GM18502 (cell line): ENCODE results near the gene PPP1R37.

ENCODE experiments used
- ATAC-seq: cut with Tn5 transposase; IDR thresholded peaks from one replicate; pipeline ENCODE4 v1.9.1; 2021; ENCODE audit warnings: mild to moderate bottlenecking; ENCODE audit not compliant: unreplicated experiment, poor library complexity

The PPP1R37 gene

DNA sequence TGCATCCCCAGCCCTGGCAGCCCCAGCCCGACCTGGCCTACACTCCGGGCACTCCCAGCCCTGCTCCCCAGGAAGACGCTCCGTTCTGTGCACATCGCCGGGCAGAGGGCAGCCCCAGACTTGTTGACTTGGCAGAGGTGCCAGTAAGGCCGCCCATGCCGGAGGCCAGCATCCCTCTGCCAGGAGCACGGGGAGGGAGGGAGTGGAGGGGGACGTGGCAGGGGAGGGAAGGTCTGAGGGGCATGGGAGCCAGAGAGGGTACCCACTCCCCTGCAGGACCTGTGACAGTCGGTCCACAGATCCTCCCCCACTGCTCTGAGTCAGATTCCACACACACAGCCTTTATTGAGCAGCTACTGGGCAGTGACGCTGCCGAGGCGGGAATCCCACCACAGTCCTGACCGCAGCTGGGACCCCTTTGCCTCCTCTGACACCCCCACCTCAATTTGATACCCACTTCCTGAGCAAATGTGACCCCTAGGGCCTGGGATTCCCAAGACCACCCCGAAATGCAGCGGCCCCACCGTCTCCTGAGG is 69.7 kb downstream of the PPP1R37 start:
- no peak for ATAC-seq

GRCh38 chr19:45163156-45163555 is 70.2 kb downstream of the PPP1R37 start:
- no peak for ATAC-seq

GRCh38 chr19:45163751-45164460 is 70.9 kb downstream of the PPP1R37 start:
- ATAC-seq = no peak

GRCh38 chr19:45164577-45165335 is 71.8 kb downstream of the PPP1R37 start:
- peak; percentile 69 for ATAC-seq

DNA sequence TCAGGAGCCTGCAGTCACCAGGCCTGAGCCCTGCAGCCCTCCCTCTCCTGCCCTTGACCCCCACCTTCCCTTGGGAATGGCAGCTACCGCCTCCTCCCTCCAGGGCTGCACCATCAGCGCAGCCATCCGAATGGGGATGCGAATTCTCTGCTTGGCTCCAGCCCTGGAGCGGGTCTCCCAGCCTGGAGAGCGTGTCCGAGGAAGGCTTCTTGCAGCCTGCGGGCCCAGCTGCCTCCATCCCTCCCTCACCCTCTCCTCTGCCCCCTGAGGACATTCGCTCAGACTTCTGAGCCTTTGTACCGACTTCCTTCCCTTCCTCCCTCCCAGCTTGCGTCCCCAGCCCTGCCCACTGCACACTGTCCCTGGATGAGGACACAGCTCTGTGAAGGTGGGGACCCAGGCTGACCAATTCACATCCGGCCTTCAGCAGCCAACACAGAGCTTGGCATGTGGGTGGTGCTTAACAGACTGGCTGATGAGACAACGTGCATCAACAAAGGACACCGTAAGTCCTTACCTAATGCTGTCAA is 73.8 kb downstream of the PPP1R37 start:
- no peak for ATAC-seq

DNA sequence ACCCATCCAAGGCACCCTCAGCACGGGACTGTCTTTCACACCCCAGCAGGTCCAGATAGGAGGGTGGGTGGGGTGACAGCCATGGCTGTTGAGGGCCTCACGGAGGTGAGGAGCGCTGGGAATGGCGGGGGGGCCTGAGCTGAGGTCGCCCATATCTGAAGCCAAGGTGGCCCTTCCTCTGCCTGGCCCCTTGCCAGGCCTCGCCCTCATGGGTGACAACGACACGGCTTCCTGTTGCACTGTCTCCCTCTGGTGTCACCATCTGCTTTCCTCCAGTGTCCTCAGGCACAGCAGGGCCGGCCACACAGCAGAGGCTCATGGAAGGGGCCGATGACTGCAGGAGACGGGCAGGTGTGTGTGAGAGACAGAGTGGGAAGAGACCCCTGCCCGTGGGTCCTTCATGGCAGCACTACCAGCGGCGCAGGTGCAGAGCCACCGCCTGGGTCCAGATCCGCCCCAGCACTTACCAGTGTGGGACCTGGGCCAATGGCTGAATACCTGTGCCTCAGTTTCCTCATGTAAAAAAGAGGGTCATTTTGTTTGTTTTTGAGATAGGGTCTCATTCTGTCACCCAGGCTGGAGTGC is 75.9 kb downstream of the PPP1R37 start:
- no peak for ATAC-seq

DNA sequence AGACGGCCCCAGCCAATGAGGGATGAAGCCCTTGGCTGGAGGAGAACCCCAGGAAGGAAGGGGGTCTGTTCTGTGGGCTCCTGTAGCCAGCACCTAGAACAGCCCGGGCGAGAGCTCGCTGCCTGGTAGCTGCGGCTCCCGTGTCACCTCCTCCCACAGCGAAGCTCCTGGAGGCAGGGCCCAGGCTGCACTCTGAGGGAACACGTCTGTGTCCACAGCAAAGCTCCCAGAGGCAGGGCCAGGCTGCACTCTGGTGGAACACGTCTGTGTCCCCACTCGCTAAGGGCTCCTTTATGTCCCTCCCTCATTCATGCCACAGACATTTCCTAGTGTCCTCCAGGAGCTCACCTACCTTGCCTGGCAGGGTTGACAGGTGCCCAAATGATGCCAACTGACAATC is 76.6 kb downstream of the PPP1R37 start:
- ATAC-seq = no peak

GRCh38 chr19:45170146-45171106 is 77.4 kb downstream of the PPP1R37 start:
- ATAC-seq = no peak

DNA sequence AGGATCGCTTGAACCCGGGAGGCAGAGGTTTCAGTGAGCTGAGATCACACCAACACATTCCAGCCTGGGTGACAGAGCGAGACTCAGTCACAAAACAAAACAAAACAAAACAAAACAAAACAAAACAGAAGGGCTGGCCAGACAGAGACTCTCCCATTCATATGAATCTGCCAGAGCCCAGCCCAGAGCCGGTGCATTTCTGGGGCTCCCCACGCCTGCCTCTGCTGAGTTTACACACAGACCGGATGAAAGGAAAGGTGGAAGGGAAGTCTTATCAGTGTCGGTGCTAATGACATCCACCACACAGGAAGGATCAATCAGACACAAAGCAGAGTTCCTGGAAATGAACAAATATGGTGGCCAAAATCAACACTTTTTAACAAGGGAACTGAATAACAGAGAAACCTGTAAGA is 78.2 kb downstream of the PPP1R37 start:
- ATAC-seq = no peak

DNA sequence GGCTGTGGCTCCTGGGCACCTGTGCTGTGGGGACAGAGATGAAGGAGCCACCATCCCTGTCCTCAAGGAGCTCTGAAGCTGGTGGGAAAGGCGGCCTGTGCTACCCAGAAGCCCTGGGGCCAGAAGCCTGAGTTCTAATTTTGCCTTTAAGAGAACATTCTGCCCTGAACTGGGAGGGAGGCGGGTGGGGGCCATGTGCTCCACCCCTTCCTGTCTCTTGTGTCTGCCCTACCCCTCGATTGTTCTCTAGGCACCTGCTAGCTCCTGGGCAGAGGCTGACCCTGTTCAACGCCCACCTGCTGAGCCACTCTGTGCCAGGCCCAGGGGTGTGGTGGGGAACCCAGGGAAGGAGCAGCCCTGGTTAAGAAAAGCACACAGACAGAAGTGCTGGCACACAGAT is 79.2 kb downstream of the PPP1R37 start:
- no peak for ATAC-seq

- no peak for ATAC-seq
These were observed 79.7 kb downstream of the PPP1R37 start for GRCh38 chr19:45172611-45173208.

DNA sequence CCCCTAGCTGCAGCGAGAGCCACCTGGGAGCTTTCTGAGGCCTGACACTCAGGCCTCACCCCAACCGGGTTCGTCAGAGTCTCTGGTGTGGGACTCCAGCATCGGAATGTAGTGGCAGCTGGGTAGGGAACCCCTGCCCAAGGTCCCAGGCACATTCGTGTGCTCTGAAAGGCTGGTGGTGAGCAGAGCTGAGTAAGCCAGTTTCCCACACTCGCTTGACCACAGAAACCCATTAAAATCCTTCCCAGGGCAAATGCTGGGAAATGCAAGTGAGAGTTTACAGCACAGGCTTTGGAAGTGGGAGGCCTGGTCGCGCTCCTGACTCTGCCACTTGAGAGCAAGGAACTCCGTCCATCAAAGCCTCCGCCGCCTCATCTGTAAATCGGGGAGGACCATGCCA is 80.8 kb downstream of the PPP1R37 start:
- no peak for ATAC-seq

DNA sequence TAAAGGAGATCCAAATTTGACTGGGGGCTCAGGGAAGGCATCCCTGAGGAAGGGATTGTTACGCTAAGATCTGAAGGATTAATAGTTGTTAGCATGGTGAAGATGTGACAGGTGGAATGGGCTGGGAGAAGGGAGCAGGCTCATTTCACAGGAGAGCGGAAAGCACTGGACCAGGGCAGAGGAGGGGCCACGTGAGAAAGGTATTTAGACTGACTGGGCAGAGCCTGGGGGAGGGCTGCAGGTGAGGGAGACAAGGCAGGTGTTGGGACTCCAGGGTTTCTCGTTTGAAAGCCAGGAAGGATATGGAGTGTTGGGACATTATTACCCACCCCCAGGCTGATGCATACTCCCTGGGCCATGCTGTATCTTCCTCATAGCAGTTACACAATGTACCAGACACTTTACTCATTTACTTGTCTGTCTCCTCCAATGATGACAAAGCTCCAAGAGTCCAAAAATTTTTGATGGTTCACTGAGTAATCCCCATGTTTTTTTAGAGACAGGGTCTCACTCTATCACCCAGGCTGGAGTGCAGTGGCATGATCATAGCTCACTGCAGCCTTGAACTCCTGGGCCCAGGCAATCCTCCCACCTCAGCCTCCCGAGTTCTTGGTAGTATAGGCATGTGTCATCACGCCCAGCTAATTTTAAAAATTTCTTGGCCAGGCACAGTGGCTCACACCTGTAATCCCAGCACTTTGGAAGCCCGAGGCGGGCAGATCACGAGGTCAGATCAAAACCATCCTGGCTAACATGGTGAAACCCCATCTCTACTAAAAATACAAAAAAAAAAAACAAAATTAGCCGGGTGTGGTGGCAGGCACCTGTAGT is 82.8 kb downstream of the PPP1R37 start:
- ATAC-seq = no peak

DNA sequence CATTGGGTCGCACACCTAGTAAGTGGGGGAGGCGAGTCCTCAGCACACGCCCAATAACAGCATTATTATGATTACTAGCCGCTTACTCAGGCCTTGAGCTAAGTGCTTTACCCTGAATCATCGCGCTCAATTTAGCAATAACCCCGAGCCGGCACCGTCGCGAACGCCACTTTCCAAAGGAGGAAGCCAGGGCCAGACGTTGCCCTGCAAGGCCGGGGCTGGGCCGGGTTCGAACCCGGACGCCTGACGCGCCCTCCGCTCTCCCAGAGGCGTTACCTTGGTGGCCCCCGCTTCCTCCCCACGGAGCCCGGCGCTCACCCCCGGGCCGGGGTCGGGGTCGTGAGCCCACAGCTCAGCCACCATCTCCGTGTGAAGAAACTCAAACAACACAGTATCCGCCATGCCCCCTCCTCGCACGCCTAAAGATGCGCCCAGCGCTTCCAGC is 84.9 kb downstream of the PPP1R37 start, which contains the start of gene TRAPPC6A:
Gene TRAPPC6A, minus strand, starts transcription at position 421 of the 445 bp plus-strand sequence. Its CDS starts 19 bp downstream, at position 402.
- ATAC-seq = peak; percentile 13

- peak; percentile 83 for ATAC-seq
These were observed 85.5 kb downstream of the PPP1R37 start, which contains the start of gene BLOC1S3 for GRCh38 chr19:45178262-45179071. Gene BLOC1S3, plus strand, starts transcription at chr19:45178784. Its CDS starts 513 bp downstream, at chr19:45179297.

- ATAC-seq = no peak
These were observed 86.3 kb downstream of the PPP1R37 start for GRCh38 chr19:45179072-45179891.
